HL-60/S4 (cell line): ENCODE measurements around the gene PLCB4.
"Not testable (repeated sequence)": the region's sequence is repeated elsewhere in the genome, so short reads cannot be mapped to it uniquely, and the experiment has no call there.

Experiments used
- in situ Hi-C: fragments of 300-500 bp; cut with MboI; formaldehyde crosslinking; loops from 2 replicates; pipeline ENCODE4 v1.14.3; 2022; ENCODE audit warnings: low sequenced_read_pairs

Gene PLCB4

DNA sequence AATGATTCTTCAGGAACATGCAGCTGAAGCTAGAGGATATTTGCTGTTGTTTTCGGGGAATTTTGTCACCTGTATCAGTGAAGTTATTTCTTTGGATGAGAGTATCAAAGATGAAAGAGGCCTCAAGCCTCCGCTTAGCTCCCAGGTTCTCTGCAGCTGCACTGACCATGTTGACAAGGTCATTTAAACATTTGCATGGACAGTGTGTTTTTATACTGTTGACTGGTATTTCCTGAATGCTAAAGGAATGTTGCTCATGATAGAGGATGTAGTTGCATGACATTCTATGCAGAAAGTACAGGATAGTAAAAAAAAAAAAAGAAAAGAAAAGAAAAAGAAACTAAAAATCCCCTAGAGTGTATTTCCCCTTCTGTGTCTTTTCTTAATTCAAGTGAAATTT, 279.9 kb downstream of the PLCB4 start:
- in situ Hi-C loops: no loop called here

GRCh38 chr20:9349249-9349648, 280.4 kb downstream of the PLCB4 start:
- in situ Hi-C loops: no loop called here

GRCh38 chr20:9352739-9353138, 283.9 kb downstream of the PLCB4 start:
- in situ Hi-C loops: no loop called here

GRCh38 chr20:9353180-9353915, 284.5 kb downstream of the PLCB4 start:
- in situ Hi-C loops: no loop called here

GRCh38 chr20:9353916-9354276, 285.0 kb downstream of the PLCB4 start:
- in situ Hi-C loops: no loop called here

- in situ Hi-C loops: no loop called here
Measured at GRCh38 chr20:9354579-9354978, 285.7 kb downstream of the PLCB4 start.

GRCh38 chr20:9358001-9358400, 289.1 kb downstream of the PLCB4 start:
- in situ Hi-C loops: no loop called here

DNA sequence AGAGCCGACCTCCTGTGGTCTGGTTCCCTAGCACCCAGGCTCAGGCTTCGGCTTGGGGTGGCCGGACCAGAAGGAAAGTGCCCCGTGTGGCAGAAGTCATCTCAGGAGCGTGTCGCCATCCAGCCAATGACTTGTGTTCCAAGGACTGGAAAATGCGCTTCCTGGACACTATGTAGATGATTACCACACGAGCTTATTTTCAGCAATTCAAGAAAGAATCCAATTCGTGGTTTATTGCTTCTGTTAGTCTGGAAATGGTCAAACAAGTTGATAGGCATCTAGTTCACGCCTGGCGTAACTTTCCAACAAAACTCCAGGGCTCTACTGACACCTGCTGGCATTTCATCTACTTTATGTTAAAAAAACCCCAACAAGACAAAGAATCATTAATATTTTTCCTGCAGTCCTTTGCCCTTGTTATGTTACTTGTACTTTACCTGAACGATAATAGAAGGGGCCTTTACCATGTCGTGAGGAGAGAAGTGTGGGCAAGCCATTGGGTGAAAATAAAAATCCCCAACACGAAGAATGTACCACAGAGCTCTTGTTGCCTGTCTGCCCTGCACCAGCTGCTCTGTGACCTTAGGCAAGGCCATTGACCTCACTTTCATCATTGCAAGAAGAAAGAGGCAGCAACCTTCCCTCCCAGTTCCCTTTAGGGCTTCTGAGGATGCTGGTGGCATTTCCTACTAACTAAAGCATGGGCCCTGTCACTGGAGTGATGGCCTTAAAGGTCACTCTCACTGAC, 290.8 kb downstream of the PLCB4 start:
- in situ Hi-C loops: no loop called here

GRCh38 chr20:9360431-9360830, 291.5 kb downstream of the PLCB4 start:
- in situ Hi-C loops: no loop called here

DNA sequence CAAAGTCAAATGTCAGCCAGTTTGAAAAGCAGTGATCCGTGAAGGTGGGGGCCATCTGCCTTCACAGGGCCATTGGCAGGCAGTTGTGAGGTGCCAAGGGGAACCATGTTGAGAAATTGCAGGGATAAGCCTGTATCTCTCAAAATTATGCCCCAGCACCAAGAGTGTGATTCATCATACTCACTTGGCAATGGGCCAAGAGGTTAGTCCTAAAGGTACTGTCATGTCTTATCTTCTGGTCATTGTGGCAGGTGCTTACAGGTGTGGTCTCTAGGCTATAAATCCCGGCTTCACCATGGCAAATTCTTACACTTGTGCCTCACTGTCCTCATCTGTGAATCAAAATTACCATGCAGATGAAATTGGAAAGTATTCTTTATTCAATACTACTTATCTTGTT, 294.8 kb downstream of the PLCB4 start:
- in situ Hi-C loops: no loop called here

GRCh38 chr20:9367328-9367727, 298.4 kb downstream of the PLCB4 start:
- in situ Hi-C loops: no loop called here

- in situ Hi-C loops: no loop called here
Measured at GRCh38 chr20:9367746-9368145, 298.9 kb downstream of the PLCB4 start.

GRCh38 chr20:9368893-9369292, 300.0 kb downstream of the PLCB4 start:
- in situ Hi-C loops: no loop called here

DNA sequence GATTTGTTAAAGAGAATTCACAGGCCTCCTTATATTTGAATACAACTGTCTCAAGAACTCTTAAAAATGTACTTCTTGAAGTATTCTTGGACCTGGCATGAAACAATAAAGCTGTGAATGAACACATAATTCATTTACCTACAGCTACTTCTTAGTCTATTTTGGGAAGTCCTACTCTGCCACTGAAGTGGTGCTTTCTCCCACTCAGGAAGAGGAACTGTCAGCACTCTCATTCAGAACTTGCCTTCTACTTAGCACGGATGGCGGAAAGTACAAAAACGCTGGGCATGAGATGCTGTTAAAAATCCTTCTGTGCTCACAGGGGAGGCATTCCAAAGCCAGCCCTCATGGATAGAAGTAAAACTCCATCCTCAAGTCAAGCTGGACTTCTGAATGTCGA, 300.7 kb downstream of the PLCB4 start:
- in situ Hi-C loops: no loop called here

GRCh38 chr20:9374072-9374471, 305.2 kb downstream of the PLCB4 start:
- in situ Hi-C loops: no loop called here

DNA sequence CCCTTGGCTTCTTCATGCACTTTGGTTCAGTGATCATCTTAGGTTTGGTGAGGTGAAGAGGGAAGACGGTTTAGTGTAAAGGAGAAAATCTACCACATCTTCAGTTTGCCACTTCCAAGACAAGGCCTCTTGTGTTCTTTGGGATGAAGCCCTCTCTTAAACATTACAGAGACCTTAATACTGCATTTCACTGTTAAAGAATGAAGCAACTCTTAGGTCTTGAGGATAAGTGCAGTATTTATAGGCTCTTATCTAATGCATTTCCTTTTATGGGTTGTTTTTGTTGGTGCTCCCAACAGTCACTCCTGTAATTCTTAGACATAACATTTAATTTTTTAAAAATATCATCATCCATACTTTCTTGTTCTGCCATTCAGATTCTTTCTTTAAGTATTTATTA, 305.6 kb downstream of the PLCB4 start:
- in situ Hi-C loops: no loop called here

DNA sequence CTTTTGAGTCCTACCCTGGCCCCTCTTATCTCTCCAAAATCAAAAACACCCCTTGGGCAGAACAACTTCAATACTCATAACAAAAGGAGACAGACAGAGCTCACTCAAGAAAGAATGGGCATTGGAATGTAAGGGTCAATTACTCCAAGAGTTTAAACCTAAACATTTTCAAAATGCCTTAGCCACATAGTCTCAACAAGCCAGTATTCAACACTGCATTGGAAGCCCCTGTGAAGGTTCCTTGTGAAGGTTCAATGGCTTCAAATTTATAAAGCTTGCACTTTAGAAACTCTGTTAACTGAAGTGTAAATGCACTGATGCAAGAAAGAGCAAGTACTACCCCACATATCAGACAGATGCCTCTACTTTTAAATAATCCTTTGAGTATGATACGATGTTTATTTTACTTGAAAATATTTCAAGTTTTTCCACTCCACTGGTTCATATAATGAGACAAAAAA, 306.4 kb downstream of the PLCB4 start:
- in situ Hi-C loops: no loop called here

DNA sequence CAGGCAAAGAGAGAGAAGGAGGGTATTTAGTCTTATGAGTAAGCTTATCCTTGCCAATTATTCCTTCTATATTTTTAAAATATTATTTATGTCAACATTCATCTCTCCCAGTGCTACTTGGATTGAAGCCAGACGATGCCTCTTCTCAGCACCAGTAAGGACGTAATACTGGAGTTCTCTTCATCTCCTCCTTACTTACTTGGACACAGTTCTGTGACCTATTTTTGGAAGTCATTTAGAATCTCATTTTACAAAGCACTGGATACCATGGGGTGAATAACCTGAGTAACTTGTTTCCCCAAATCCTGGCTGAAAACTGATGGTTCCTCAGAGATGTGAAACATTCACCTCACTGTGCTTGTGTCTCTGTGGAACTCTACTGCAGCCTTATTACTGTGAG, 308.1 kb downstream of the PLCB4 start:
- in situ Hi-C loops: no loop called here

DNA sequence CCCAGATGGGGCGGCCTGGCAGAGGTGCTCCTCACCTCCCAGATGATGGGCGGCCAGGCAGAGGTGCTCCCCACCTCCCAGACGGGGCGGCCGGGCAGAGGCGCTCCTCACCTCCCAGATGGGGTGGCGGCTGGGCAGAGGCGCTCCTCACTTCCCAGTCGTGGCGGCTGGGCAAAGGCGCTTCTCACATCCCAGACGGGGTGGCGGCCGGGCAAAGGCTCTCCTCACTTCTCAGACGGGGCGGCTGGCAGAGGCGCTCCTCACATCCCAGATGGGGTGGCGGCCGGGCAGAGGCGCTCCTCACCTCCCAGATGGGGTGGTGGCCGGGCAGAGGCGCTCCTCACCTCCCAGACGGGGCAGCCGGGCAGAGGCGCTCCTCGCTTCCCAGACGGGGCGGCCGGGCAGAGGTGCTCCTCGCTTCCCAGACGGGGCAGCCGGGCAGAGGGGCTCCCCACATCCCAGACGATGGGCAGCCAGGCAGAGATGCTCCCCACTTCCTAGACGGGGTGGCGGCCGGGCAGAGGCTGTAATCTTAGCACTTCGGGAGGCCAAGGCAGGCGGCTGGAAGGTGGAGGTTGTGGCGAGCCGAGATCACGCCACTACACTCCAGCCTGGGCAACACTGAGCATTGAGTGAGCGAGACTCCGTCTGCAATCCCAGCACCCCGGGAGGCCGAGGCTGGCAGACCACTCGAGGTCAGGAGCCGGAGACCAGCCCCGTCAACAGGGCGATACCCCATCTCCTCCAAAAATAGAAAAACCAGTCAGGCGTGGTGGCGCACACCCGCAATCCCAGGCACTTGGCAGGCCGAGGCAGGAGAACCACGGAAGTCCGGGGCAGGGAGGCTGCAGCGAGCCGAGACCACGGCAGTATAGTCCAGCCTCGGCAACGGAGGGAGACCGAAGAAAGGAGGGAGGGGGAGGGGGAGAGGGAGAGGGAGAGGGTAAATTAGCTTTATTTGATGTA, 316.7 kb downstream of the PLCB4 start:
- in situ Hi-C loops: not testable (repeated sequence)

DNA sequence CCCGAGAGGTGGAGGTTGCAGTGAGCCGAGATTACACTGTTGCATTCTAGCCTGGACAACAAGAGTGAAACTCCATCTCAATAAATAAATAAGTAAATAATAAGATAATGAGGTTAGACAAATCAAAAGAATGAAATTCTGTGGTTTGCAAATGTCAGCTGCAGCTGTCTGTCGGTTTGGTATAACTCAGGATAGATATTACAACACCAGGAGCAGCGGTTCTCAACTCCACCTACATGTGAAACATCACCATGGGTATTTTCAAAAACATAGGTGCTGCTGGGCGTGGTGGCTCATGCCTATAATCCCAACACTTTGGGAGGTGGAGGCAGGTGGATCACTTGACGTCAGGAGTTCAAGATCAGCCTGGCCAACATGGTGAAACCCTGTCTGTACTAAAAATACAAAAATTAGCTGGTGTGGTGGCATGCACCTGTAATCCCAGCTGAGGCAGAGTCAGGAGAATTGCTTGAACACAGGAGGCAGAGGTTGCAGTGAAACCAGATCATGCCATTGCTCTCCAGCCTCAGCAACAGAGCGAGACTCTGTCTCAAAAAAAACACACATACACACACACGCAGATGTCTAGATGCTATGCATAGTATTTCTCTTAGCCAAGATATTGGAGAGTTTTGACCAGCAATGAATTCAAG, 319.4 kb downstream of the PLCB4 start:
- in situ Hi-C loops: no loop called here

DNA sequence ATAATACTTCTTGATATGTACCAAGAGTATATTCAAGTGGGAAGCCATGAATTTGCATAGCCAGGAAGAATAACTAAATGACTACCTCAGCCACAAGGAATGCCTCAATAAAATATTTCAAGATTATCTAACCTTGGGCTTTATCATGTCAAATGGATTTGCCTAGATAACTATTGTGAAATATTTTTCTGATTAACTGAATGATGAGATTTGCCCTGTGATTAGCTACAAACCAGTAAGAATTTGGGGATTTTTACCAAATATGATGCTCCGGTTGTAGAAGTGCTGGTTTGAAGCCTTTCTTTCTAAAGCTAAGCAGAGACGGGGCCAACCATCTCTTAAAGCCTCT, 319.9 kb downstream of the PLCB4 start:
- in situ Hi-C loops: no loop called here
